ENCODE results near the gene FRMD4A. TPM values are rescaled to one million over a fixed set of nuclear protein-coding genes. Genes with fewer than 3 reads are reported as not detected.

FRMD4A gene
- total and polyA plus RNA-seq, 2 experiments from 2014 or later = 11.9 to 17.5 TPM

DNA sequence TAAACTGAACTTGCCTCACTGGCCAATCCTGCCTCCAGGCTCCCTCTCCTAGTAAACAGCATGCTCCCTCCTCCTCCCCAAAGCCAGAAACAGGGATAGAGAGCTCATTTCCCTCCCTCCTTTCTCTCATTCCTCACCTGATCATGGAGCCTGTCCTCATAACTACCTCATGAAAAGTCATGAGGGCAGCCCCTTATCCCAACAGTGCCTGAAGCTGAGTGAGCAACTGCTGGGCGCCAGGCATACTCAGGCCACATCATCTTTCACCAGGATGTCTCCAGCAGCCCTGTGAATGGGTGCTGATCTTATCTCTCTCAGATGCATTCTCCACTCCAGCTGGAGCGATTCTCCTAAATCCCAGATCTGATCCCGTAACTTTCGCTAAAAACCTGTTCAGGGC lies 436.8 kb downstream of the FRMD4A start:
- Histone ChIP-seq H3K9ac (peak overlapping the region; percentile 62), H3K4me1 (ENCODE audit: insufficient read depth) (peaks cover 37% of the 10 kb centered on the region), H3K79me2 (ENCODE audit: insufficient read depth) (peaks cover 38% of the 10 kb centered on the region), H3K9me2 (ENCODE audit: insufficient read depth) (no peaks in the 10 kb centered on the region), H3K27me3 (replicated peaks; ENCODE audit: insufficient read depth) (no peaks in the 10 kb centered on the region), H3K27ac (peak overlapping the region; percentile 88), H3K4me2 (ENCODE audit: unreplicated experiment) (peak overlapping the region; percentile 49), H3K4me3 (no peak overlapping the region), H4K20me1 (ENCODE audit: insufficient read depth) (no peaks in the 10 kb centered on the region), H3K36me3 (ENCODE audit: low read depth) (no peaks in the 10 kb centered on the region), H3K9me3 (ENCODE audit: low read depth) (no peaks in the 10 kb centered on the region), H2AFZ (peak overlapping the region; percentile 49; the same call in 1 of the 2 replicates), H3F3A (ENCODE audit: insufficient read depth) (peaks cover 49% of the 10 kb centered on the region)
- in situ Hi-C loops (cut with MboI) = no loop called here
- peak; percentile 81 for DNase-seq
- TF ChIP-seq EZH2phosphoT487 (IDR thresholded peaks at IDR 0.05; ENCODE audit: insufficient read depth, low read depth) = no peak
- TF ChIP-seq EZH2 (IDR thresholded peaks at IDR 0.05; ENCODE audit: insufficient read depth, poor library complexity, severe bottlenecking) = no peak
- WGBS, 2 experiments (ENCODE audit: low coverage in 1 of 2, low lambda C conversion rate in 2 of 2, missing lambda C conversion rate in 2 of 2) = 67 to 72% methylated on average over 4 of the region's 4 CpGs

DNA sequence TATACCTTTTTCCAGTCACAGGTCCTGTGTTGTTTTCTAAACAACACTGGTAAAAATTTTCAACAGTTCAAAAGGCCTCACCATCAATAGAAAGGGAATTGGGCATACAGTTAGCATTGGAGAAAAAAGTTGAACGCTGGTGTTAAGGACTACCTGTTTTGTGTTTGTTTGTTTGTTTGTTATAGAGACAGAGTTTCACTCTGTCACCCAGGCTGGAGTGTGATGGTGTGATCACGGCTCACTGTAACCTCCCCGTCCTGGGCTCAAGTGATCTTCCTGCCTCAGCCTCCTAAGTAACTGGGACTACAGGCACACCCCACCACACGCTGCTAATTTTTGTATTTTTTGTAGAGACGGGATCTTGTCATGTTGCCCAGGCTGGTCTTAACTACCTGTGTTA lies 437.9 kb downstream of the FRMD4A start:
- Histone ChIP-seq H3K4me1 (ENCODE audit: insufficient read depth) (peaks cover 37% of the 10 kb centered on the region), H4K20me1 (ENCODE audit: insufficient read depth) (no peaks in the 10 kb centered on the region), H3K4me3 (peak overlapping the region; percentile 98; the same call in 1 of the 2 replicates), H2AFZ (peak overlapping the region; percentile 93), H3F3A (ENCODE audit: insufficient read depth) (peaks cover 49% of the 10 kb centered on the region), H3K36me3 (ENCODE audit: low read depth) (no peaks in the 10 kb centered on the region), H3K79me2 (ENCODE audit: insufficient read depth) (peaks cover 48% of the 10 kb centered on the region), H3K9me2 (ENCODE audit: insufficient read depth) (no peaks in the 10 kb centered on the region), H3K27ac (peak overlapping the region; percentile 82; the same call in 1 of the 2 replicates), H3K9me3 (ENCODE audit: low read depth) (no peaks in the 10 kb centered on the region), H3K9ac (peak overlapping the region; percentile 96), H3K4me2 (ENCODE audit: unreplicated experiment) (peak overlapping the region; percentile 94), H3K27me3 (replicated peaks; ENCODE audit: insufficient read depth) (no peaks in the 10 kb centered on the region)
- TF ChIP-seq EZH2phosphoT487 (IDR thresholded peaks at IDR 0.05; ENCODE audit: insufficient read depth, low read depth) (no peak), EZH2 (IDR thresholded peaks at IDR 0.05; ENCODE audit: insufficient read depth, poor library complexity, severe bottlenecking) (no peak)
- WGBS, 2 experiments (ENCODE audit: low coverage in 1 of 2, low lambda C conversion rate in 2 of 2, missing lambda C conversion rate in 2 of 2) = 97 to 98% methylated on average over 5 of the region's 5 CpGs
- no peak for DNase-seq
- in situ Hi-C loops (cut with MboI) = no loop called here

DNA sequence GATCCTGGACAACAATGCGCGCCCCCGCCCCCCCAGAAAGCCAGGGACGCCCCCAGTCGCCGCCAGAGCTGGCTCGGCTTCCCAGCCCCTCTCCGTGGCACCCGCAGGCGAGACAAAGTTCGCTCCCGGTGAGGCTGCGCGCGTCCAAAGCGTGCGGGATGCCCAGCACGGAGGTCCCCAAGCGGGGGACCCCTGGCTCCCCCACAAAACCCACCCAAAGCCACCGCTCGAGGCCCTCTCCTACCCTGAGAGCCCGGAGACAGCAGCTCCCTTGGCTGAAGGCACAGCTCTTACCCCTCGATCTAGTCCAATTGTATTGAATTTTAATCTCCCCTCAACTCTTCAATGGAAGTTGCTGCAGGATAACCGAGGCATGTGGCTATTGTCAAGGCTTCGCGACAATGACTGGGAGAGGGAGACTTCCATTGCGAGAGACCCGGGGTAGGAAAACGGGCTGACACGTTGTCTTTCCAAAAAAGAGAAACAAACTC lies 438.7 kb downstream of the FRMD4A start:
- peak overlapping the region; percentile 94 for H3K4me2 ChIP-seq (ENCODE audit: unreplicated experiment)
- peaks cover 57% of the 10 kb centered on the region for H3K79me2 ChIP-seq (ENCODE audit: insufficient read depth)
- peak overlapping the region; percentile 93 for H2AFZ ChIP-seq

DNA sequence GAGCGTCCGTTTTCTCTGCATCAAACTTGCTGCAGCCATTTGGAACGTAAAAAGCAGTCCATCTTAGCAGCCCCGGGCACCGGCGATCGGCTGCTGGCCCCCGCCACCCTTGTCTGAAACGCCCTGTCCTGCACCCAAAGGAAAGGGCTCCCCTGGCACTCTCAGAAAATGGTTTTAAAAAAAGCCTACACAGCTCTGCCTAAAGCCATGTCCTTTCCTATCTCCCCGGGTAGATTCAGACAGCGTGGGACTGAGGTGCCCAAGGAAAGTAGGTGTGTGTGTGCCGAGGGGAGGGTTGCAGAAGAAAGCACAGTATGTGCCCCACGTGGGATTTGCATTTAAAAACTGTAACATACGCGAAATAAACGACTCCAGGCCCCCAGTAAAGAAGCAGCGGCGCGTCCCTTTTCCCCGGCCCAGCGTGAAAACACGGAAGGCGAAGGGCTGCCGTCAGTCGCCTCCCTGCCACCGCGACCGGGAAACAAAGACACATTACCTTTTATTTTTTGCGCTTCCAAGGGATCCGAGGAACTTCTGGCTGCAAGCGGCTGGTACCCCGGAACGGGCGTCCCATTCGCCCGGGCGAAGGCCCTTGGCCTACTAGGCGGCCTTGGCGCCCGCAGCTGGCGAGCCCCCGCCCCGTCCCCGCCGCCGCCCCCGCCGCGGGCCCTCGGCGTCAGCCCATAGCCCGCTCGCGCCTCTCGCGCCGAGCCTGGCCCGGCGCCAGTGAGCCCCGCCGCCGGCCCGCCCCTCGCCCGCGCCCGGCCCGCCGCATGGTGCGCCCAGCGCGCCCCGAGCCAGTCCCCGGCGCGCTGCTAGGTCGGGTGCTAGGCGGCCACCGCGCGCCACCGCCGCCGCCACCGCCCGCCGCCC lies 439.4 kb downstream of the FRMD4A start:
- peak; percentile 62 for DNase-seq
- H3K4me3 ChIP-seq = peak overlapping the region; percentile 98

More for the DNA sequence above, 438.7 kb downstream of the FRMD4A start:
- peaks cover 37% of the 10 kb centered on the region for H3K4me1 ChIP-seq (ENCODE audit: insufficient read depth)
- no peaks in the 10 kb centered on the region for H3K9me2 ChIP-seq (ENCODE audit: insufficient read depth)
- peaks cover 49% of the 10 kb centered on the region for H3F3A ChIP-seq (ENCODE audit: insufficient read depth)
- TF ChIP-seq EZH2 (IDR thresholded peaks at IDR 0.05; ENCODE audit: insufficient read depth, poor library complexity, severe bottlenecking) = no peak
- no peak for TF ChIP-seq EZH2phosphoT487 (IDR thresholded peaks at IDR 0.05; ENCODE audit: insufficient read depth, low read depth)
- H3K4me3 ChIP-seq = peak overlapping the region; percentile 98
- H4K20me1 ChIP-seq (ENCODE audit: insufficient read depth) = no peaks in the 10 kb centered on the region
- no peaks in the 10 kb centered on the region for H3K9me3 ChIP-seq (ENCODE audit: low read depth)
- H3K27ac ChIP-seq = peak overlapping the region; percentile 82
- DNase-seq = peak; percentile 26
- WGBS, 2 experiments (ENCODE audit: low coverage in 1 of 2, low lambda C conversion rate in 2 of 2, missing lambda C conversion rate in 2 of 2) = 7 to 9% methylated on average over 19 to 25 of the region's 30 CpGs
- peak overlapping the region; percentile 96 for H3K9ac ChIP-seq
- no peaks in the 10 kb centered on the region for H3K27me3 ChIP-seq (replicated peaks; ENCODE audit: insufficient read depth)
- no peaks in the 10 kb centered on the region for H3K36me3 ChIP-seq (ENCODE audit: low read depth)
- in situ Hi-C loops (cut with MboI) = no loop called here

More for the DNA sequence above, 439.4 kb downstream of the FRMD4A start:
- H3K9ac ChIP-seq = peak overlapping the region; percentile 96
- 1% methylated on average over 28 to 68 of the region's 87 CpGs for WGBS, 2 experiments (ENCODE audit: low coverage in 1 of 2, low lambda C conversion rate in 2 of 2, missing lambda C conversion rate in 2 of 2)
- H3K9me3 ChIP-seq (ENCODE audit: low read depth) = no peaks in the 10 kb centered on the region
- TF ChIP-seq EZH2 (IDR thresholded peaks at IDR 0.05; ENCODE audit: insufficient read depth, poor library complexity, severe bottlenecking) = no peak
- TF ChIP-seq EZH2phosphoT487 (IDR thresholded peaks at IDR 0.05; ENCODE audit: insufficient read depth, low read depth) = no peak
- H3K27ac ChIP-seq = peak overlapping the region; percentile 82
- H2AFZ ChIP-seq = peak overlapping the region; percentile 93
- H3K79me2 ChIP-seq (ENCODE audit: insufficient read depth) = peaks cover 63% of the 10 kb centered on the region
- peaks cover 37% of the 10 kb centered on the region for H3K4me1 ChIP-seq (ENCODE audit: insufficient read depth)
- peak overlapping the region; percentile 99 for H3K4me2 ChIP-seq (ENCODE audit: unreplicated experiment)
- peaks cover 42% of the 10 kb centered on the region for H3F3A ChIP-seq (ENCODE audit: insufficient read depth)
- H3K27me3 ChIP-seq (replicated peaks; ENCODE audit: insufficient read depth) = no peaks in the 10 kb centered on the region
- no peaks in the 10 kb centered on the region for H3K9me2 ChIP-seq (ENCODE audit: insufficient read depth)
- in situ Hi-C loops (cut with MboI) = no loop called here
- no peaks in the 10 kb centered on the region for H3K36me3 ChIP-seq (ENCODE audit: low read depth)
- H4K20me1 ChIP-seq (ENCODE audit: insufficient read depth) = no peaks in the 10 kb centered on the region
